Liver (tissue), 9 donors: ENCODE measurements around the gene SLC12A8. TPM values are rescaled to one million over a fixed set of nuclear protein-coding genes. Genes with fewer than 3 reads are reported as not detected.

Source experiments
- DNase-seq: peaks from one replicate; pipeline ENCODE4 v3.0.0-alpha.2; 2017; ENCODE audit warnings: low spot score
- H3K27ac ChIP-seq, 2 donors: one replicate each; pipeline ENCODE4 v1.7.0; 2013; ENCODE audit warnings: inconsistent platforms in 2 of 2, low read length in 2 of 2, control low read depth in 1 of 2, low read depth in 1 of 2, mild to moderate bottlenecking in 1 of 2
- H3K27me3 ChIP-seq, 4 donors: one replicate each; pipeline versions ENCODE4 v1.6.1 to v1.7.0; 2013; ENCODE audit warnings: low read length in 3 of 4, inconsistent platforms in 1 of 4, mild to moderate bottlenecking in 1 of 4, moderate library complexity in 1 of 4; ENCODE audit not compliant: control insufficient read depth in 4 of 4, insufficient read depth in 4 of 4
- H3K36me3 ChIP-seq, 4 donors: one replicate each; pipeline versions ENCODE4 v1.6.1 to v1.7.0; 2013; ENCODE audit warnings: low read length in 3 of 4, mild to moderate bottlenecking in 3 of 4, low read depth in 1 of 4, moderate library complexity in 1 of 4; ENCODE audit not compliant: control insufficient read depth in 4 of 4, insufficient read depth in 3 of 4
- H3K4me1 ChIP-seq, 4 donors: one replicate each; pipeline versions ENCODE4 v1.6.1 to v1.7.0; 2013; ENCODE audit warnings: low read length in 3 of 4, mild to moderate bottlenecking in 3 of 4, moderate library complexity in 1 of 4; ENCODE audit not compliant: control insufficient read depth in 4 of 4, insufficient read depth in 4 of 4
- H3K4me3 ChIP-seq, 3 donors: one replicate each; pipeline versions ENCODE4 v1.6.1 to v1.7.0; 2013; ENCODE audit warnings: low read length in 3 of 3, control low read depth in 1 of 3, low read depth in 1 of 3, mild to moderate bottlenecking in 1 of 3
- H3K9ac ChIP-seq, 2 donors: one replicate each; pipeline ENCODE4 v1.7.0; 2013; ENCODE audit warnings: low read length in 2 of 2, mild to moderate bottlenecking in 2 of 2, moderate library complexity in 2 of 2, control low read depth in 1 of 2, low read depth in 1 of 2
- H3K9me3 ChIP-seq, 4 donors: one replicate each; pipeline versions ENCODE4 v1.6.1 to v1.7.0; 2013; ENCODE audit warnings: low read length in 3 of 4; ENCODE audit not compliant: control insufficient read depth in 4 of 4
- ATF3 ChIP-seq: IDR thresholded peaks from 2 replicates; pipeline ENCODE4 v1.6.1; 2016; ENCODE audit warnings: antibody characterized with exemption
- CTCF ChIP-seq: fragments of 150-350 bp; IDR thresholded peaks from 2 replicates; pipeline ENCODE4 v1.5.1; 2017; ENCODE audit warnings: improper control_type of control experiment, low read depth, low read length; ENCODE audit not compliant: missing input control
- HNF4A ChIP-seq, 2 donors: conservative IDR thresholded peaks; 2 replicates each; pipeline ENCODE4 v1.6.1; 2016; ENCODE audit warnings: antibody characterized with exemption in 2 of 2, mild to moderate bottlenecking in 2 of 2
- HNF4G ChIP-seq: IDR thresholded peaks from 2 replicates; pipeline ENCODE4 v1.6.1; 2016; ENCODE audit warnings: antibody characterized with exemption
- NR2F2 ChIP-seq: IDR thresholded peaks from 2 replicates; pipeline ENCODE4 v1.6.1; 2016; ENCODE audit warnings: antibody characterized with exemption
- RAD21 ChIP-seq, 2 donors: IDR thresholded peaks; 2 replicates each; pipeline ENCODE4 v1.6.1; 2016; ENCODE audit warnings: antibody characterized with exemption in 2 of 2, mild to moderate bottlenecking in 2 of 2
- REST ChIP-seq: IDR thresholded peaks from 2 replicates; pipeline ENCODE4 v1.6.1; 2016; ENCODE audit warnings: antibody characterized with exemption, mild to moderate bottlenecking
- TAF1 ChIP-seq: conservative IDR thresholded peaks from 2 replicates; pipeline ENCODE4 v1.6.1; 2016; ENCODE audit warnings: antibody characterized with exemption, mild to moderate bottlenecking
- whole genome bisulfite sequencing: extraction: QIAGEN DNeasy Blood & Tissue Kit; methylation state at CpG from one replicate; pipeline ENCODE4 v1.1.7; 2013; 5-methylcytosine and 5-hydroxymethylcytosine counted together
- polyA plus RNA-seq, 2 donors: library from polyadenylated mRNA; stranded (reverse) in 1 of 2; unstranded in 1 of 2; fragments of 200-250 nt in 1 of 2; fragments of >200 nt in 1 of 2; fragmentation: Nextera tagmentation in 1 of 2; extraction: Ambion mirVana in 1 of 2; gene quantifications; one replicate each; pipeline versions ENCODE4 v1.2.1 to v1.2.3, GENCODE V29; 2013 to 2015
- total RNA-seq, 2 donors: library from RNA; depleted of rRNA; stranded (reverse); fragments of >200 nt; gene quantifications; one replicate each; pipeline ENCODE4 v1.2.3, GENCODE V29; 2014
- TF ChIP-seq, protein P1 (sequence below): IDR thresholded peaks from 2 replicates; pipeline ENCODE4 v1.6.1; 2016; ENCODE audit warnings: antibody characterized with exemption
- TF ChIP-seq, protein P2 (sequence below): IDR thresholded peaks from 2 replicates; pipeline ENCODE4 v1.6.1; 2016; ENCODE audit warnings: antibody characterized with exemption
- donor health status: healthy.
- donor health status: healthy.
- donor health status: healthy.
- donor health status: healthy.
- donor health status: healthy.

The SLC12A8 gene
- total and polyA plus RNA-seq, 4 donors: 2.7 to 20.3 (median 5.5) TPM

- Histone ChIP-seq H3K27me3 (peaks cover 0 to 3% (median 0%) of the 10 kb centered on the region in 4 donors), H3K27ac (peak overlapping the region in 1 of 2 donors; percentile 14), H3K9me3 (no peaks in the 10 kb centered on the region), H3K36me3 (no peaks in the 10 kb centered on the region), H3K9ac (no peak overlapping the region), H3K4me1 (peaks cover 0 to 11% (median 2%) of the 10 kb centered on the region in 4 donors), H3K4me3 (peak overlapping the region in 1 of 3 donors; percentile 18)
- peak; percentile 18 for TF ChIP-seq NR2F2
- TF ChIP-seq, protein P1, sequence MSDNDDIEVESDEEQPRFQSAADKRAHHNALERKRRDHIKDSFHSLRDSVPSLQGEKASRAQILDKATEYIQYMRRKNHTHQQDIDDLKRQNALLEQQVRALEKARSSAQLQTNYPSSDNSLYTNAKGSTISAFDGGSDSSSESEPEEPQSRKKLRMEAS: no peak
- TF ChIP-seq CTCF: no peak
- TF ChIP-seq RAD21 (IDR thresholded peaks at IDR 0.05): peak; percentile 13 to 35
- 19% methylated on average over 61 of the region's 61 CpGs for WGBS
- peak; percentile 48 for DNase-seq
Measured at GRCh38 chr3:125141596-125142419, 70.7 kb downstream of the SLC12A8 start.

GRCh38 chr3:125140818-125141595 is 71.5 kb downstream of the SLC12A8 start:
- Histone ChIP-seq H3K4me1 (peaks cover 0 to 11% (median 2%) of the 10 kb centered on the region in 4 donors), H3K4me3 (peak overlapping the region in 1 of 3 donors; percentile 18)

More at GRCh38 chr3:125140818-125141595, 71.5 kb downstream of the SLC12A8 start:
- WGBS: 67% methylated on average over 19 of the region's 19 CpGs
- no peak for TF ChIP-seq HNF4G
- no peak for TF ChIP-seq TAF1
- TF ChIP-seq ATF3: no peak
- TF ChIP-seq HNF4A (conservative IDR thresholded peaks at IDR 0.05): no peak
- no peak for TF ChIP-seq REST
- TF ChIP-seq CTCF: no peak
- TF ChIP-seq, protein P2, sequence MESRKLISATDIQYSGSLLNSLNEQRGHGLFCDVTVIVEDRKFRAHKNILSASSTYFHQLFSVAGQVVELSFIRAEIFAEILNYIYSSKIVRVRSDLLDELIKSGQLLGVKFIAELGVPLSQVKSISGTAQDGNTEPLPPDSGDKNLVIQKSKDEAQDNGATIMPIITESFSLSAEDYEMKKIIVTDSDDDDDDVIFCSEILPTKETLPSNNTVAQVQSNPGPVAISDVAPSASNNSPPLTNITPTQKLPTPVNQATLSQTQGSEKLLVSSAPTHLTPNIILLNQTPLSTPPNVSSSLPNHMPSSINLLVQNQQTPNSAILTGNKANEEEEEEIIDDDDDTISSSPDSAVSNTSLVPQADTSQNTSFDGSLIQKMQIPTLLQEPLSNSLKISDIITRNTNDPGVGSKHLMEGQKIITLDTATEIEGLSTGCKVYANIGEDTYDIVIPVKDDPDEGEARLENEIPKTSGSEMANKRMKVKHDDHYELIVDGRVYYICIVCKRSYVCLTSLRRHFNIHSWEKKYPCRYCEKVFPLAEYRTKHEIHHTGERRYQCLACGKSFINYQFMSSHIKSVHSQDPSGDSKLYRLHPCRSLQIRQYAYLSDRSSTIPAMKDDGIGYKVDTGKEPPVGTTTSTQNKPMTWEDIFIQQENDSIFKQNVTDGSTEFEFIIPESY: no peak
- Histone ChIP-seq H3K36me3 (no peaks in the 10 kb centered on the region), H3K27me3 (peaks cover 0 to 3% (median 0%) of the 10 kb centered on the region in 4 donors), H3K9me3 (no peaks in the 10 kb centered on the region), H3K9ac (no peak overlapping the region), H3K27ac (no peak overlapping the region)
- no peak for DNase-seq
